HAP-1 (cell line): ENCODE data around the gene CHCHD3.
"Not testable (repeated sequence)": the region's sequence is repeated elsewhere in the genome, so short reads cannot be mapped to it uniquely, and the experiment has no call there.

ENCODE experiments used
- DNase-seq, 2 experiments: peaks; one replicate each; pipeline ENCODE4 v3.0.0-alpha.2; 2016 to 2020; ENCODE audit warnings: low spot score in 2 of 2
- H3K27me3 ChIP-seq: fragments of 250-450 bp; sonication (Bioruptor Pico); 2 replicates; pipeline ENCODE4 v1.5.1; 2020; ENCODE audit warnings: low read depth, mild to moderate bottlenecking, moderate library complexity
- H3K36me3 ChIP-seq: fragments of 250-450 bp; sonication (Bioruptor Pico); replicated peaks from 2 replicates; pipeline ENCODE4 v1.5.1; 2020; ENCODE audit warnings: mild to moderate bottlenecking
- H3K4me1 ChIP-seq: fragments of 250-450 bp; sonication (Bioruptor Pico); 2 replicates; pipeline ENCODE4 v1.5.1; 2020; ENCODE audit warnings: mild to moderate bottlenecking
- H3K4me3 ChIP-seq: fragments of 250-450 bp; sonication (Bioruptor Pico); 2 replicates; pipeline ENCODE4 v1.5.1; 2020; ENCODE audit warnings: mild to moderate bottlenecking, moderate library complexity
- H3K9me3 ChIP-seq: fragments of 250-450 bp; sonication (Bioruptor Pico); 2 replicates; pipeline ENCODE4 v1.5.1; 2020; ENCODE audit warnings: mild to moderate bottlenecking, moderate library complexity
- in situ Hi-C: fragments of 300-500 bp; cut with MboI; formaldehyde crosslinking; loops from 3 replicates; pipeline ENCODE4 v1.14.3; 2020; ENCODE audit warnings: low sequenced_read_pairs, inconsistent platforms, mixed read lengths

The CHCHD3 gene

DNA sequence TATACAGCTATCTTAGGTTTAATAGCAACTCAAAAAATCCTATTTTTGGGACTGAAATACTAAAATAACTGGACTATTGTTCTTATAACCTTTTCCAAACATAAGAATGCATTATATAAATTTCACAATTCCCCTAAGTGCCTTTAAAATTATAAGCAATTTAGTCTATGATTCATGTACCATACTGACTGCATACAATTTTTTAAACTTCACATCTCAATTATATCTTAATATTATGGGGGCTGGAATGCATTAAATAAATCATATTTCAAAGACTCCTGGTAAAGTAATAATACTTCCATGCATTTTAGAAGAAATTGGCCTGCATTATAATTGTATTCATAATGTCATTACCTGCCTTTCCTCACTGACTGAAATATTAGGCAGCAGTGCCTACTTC, 144.6 kb downstream of the CHCHD3 start:
- H3K4me1 ChIP-seq: no peaks in the 10 kb centered on the region
- no peak for DNase-seq
- no peaks in the 10 kb centered on the region for H3K36me3 ChIP-seq
- H3K27me3 ChIP-seq: no peaks in the 10 kb centered on the region
- in situ Hi-C loops: no loop called here
- H3K4me3 ChIP-seq: no peak overlapping the region
- H3K9me3 ChIP-seq: no peaks in the 10 kb centered on the region

DNA sequence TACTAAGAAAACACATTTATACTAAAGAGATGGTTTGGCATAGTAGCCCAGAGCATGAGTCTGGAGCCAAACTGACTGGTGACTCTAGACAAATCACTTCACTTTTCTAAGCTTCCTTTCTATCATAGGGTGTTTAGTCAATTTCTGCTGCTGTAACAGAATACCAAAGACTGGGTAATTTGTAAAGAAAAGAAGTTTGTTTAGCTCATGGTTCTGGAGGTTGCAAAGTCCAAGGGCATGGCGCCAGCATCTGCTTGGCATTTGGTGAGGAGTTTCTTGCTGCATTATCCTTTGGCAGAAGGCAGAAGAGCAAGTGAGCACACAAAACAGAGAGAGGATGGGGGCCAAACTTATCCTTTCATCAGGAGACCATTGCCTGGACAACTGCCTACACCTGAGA, 146.3 kb downstream of the CHCHD3 start:
- Histone ChIP-seq H3K4me3 (no peak overlapping the region), H3K27me3 (no peaks in the 10 kb centered on the region), H3K36me3 (no peaks in the 10 kb centered on the region), H3K4me1 (no peaks in the 10 kb centered on the region), H3K9me3 (no peaks in the 10 kb centered on the region)
- in situ Hi-C loops: no loop called here
- no peak for DNase-seq

GRCh38 chr7:132934017-132934416, 147.9 kb downstream of the CHCHD3 start:
- Histone ChIP-seq H3K9me3 (no peaks in the 10 kb centered on the region), H3K27me3 (no peaks in the 10 kb centered on the region), H3K4me3 (no peak overlapping the region), H3K36me3 (no peaks in the 10 kb centered on the region), H3K4me1 (no peaks in the 10 kb centered on the region)
- in situ Hi-C loops: no loop called here
- no peak for DNase-seq

GRCh38 chr7:132933072-132933458, 148.8 kb downstream of the CHCHD3 start:
- no peak for DNase-seq
- no peak overlapping the region for H3K4me3 ChIP-seq
- in situ Hi-C loops: no loop called here
- no peaks in the 10 kb centered on the region for H3K4me1 ChIP-seq
- H3K27me3 ChIP-seq: no peaks in the 10 kb centered on the region
- H3K9me3 ChIP-seq: no peaks in the 10 kb centered on the region
- no peaks in the 10 kb centered on the region for H3K36me3 ChIP-seq

GRCh38 chr7:132932296-132933071, 149.4 kb downstream of the CHCHD3 start:
- no peak for DNase-seq
- H3K4me1 ChIP-seq: no peaks in the 10 kb centered on the region
- no peaks in the 10 kb centered on the region for H3K27me3 ChIP-seq
- no peaks in the 10 kb centered on the region for H3K36me3 ChIP-seq
- in situ Hi-C loops: no loop called here
- H3K4me3 ChIP-seq: no peak overlapping the region
- no peaks in the 10 kb centered on the region for H3K9me3 ChIP-seq

DNA sequence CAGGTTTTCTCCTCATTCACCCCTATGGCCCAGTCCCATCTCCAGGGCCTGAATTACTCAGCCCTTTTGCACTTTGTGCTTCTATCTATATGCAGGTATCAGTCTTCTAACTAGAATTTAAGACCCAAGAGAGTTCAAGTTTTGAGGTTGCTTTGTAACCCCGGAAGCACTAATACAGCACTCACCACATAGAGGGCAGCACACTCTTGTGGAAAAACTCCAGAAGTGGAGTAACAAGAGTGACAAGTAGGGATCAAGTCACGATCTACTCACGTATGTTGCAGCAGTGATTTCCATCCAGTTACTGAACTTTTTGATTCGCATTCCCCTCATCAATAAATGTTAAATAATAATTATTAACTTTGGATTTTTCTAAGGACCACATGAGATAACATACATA, 151.0 kb downstream of the CHCHD3 start:
- no peak for DNase-seq
- no peaks in the 10 kb centered on the region for H3K27me3 ChIP-seq
- H3K36me3 ChIP-seq: no peaks in the 10 kb centered on the region
- H3K4me1 ChIP-seq: no peaks in the 10 kb centered on the region
- no peaks in the 10 kb centered on the region for H3K9me3 ChIP-seq
- H3K4me3 ChIP-seq: no peak overlapping the region
- in situ Hi-C loops: no loop called here

GRCh38 chr7:132929944-132930343, 151.9 kb downstream of the CHCHD3 start:
- in situ Hi-C loops, H3K9me3 ChIP-seq: not testable (repeated sequence)

GRCh38 chr7:132919771-132920170, 162.1 kb downstream of the CHCHD3 start:
- no peaks in the 10 kb centered on the region for H3K36me3 ChIP-seq
- no peaks in the 10 kb centered on the region for H3K4me1 ChIP-seq
- in situ Hi-C loops: no loop called here
- no peaks in the 10 kb centered on the region for H3K27me3 ChIP-seq
- no peak overlapping the region for H3K4me3 ChIP-seq
- no peak for DNase-seq
- no peaks in the 10 kb centered on the region for H3K9me3 ChIP-seq

More at GRCh38 chr7:132929944-132930343, 151.9 kb downstream of the CHCHD3 start:
- not testable (repeated sequence) for H3K36me3 ChIP-seq, H3K4me1 ChIP-seq, H3K27me3 ChIP-seq, H3K4me3 ChIP-seq, DNase-seq

- Histone ChIP-seq H3K4me1 (no peaks in the 10 kb centered on the region), H3K9me3 (no peaks in the 10 kb centered on the region), H3K4me3 (no peak overlapping the region), H3K27me3 (no peaks in the 10 kb centered on the region), H3K36me3 (no peaks in the 10 kb centered on the region)
- in situ Hi-C loops: no loop called here
- no peak for DNase-seq
These were observed 166.2 kb downstream of the CHCHD3 start for GRCh38 chr7:132915647-132916046.

- Histone ChIP-seq H3K36me3 (no peaks in the 10 kb centered on the region), H3K27me3 (no peaks in the 10 kb centered on the region), H3K4me3 (no peak overlapping the region), H3K9me3 (no peaks in the 10 kb centered on the region), H3K4me1 (no peaks in the 10 kb centered on the region)
- no peak for DNase-seq
- in situ Hi-C loops: no loop called here
These were observed 171.2 kb downstream of the CHCHD3 start for GRCh38 chr7:132910657-132911056.

DNA sequence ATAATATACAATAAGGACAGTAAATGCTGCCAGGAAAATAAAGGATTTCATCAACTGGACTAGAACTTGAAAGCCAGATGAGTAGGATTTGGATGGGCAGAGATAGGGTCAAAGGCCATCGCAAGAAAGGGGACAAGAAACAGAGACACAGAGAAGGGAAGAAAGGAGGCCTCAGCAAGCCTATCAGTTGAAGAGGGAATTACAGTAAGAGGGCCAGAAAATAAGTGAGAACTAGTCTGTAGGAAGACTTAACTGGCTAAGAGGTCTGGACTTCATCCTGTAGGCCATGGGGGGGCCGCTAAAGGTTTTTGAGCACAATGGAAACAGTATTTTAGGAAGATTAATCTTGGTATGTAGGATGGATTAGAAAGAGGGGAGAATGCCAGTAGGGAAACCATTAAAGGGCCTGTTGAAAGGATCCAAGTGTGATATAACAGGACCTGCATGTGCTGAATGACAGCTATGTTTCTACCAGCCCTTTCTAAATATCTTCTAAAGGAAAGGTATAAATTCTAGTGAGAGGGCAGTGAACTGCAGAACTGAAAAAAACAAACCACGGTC, 174.4 kb downstream of the CHCHD3 start:
- H3K9me3 ChIP-seq: no peaks in the 10 kb centered on the region
- no peaks in the 10 kb centered on the region for H3K4me1 ChIP-seq
- no peaks in the 10 kb centered on the region for H3K36me3 ChIP-seq
- no peak overlapping the region for H3K4me3 ChIP-seq
- H3K27me3 ChIP-seq: no peaks in the 10 kb centered on the region
- in situ Hi-C loops: no loop called here
- DNase-seq: no peak

DNA sequence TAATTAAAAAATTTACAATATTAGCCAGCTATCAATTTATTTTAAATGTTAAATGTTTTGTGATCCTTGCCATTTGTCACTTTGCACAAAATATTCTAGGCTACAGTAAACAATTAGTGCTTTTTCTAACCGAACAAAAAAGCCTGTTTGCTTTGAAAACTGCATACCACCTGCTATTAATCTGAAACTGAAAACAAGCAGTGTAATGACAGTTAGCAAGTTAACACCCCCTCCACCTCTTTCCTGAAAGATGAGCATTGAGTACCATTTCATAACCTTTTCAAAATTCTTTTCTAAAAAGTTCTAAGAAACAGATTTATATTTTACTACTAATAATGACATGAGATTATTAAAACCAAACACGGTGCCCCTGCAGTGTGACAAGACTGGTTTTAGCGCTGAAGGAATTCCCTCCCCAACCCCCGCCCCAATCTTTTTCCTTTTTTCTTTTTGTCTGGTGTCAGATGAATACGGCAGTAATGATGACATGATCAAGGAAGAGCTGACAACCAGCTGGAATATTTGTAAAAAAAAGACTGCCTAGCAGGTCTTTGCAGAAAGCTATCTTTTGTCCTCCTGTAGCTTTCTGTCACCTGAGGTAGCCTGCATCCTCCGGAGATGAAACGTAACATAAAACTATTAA, 175.6 kb downstream of the CHCHD3 start:
- H3K36me3 ChIP-seq: no peaks in the 10 kb centered on the region
- DNase-seq: no peak
- in situ Hi-C loops: no loop called here
- no peak overlapping the region for H3K4me3 ChIP-seq
- no peaks in the 10 kb centered on the region for H3K4me1 ChIP-seq
- H3K27me3 ChIP-seq: no peaks in the 10 kb centered on the region
- no peaks in the 10 kb centered on the region for H3K9me3 ChIP-seq

GRCh38 chr7:132905136-132905535, 176.8 kb downstream of the CHCHD3 start:
- H3K4me3 ChIP-seq, H3K36me3 ChIP-seq, H3K4me1 ChIP-seq, DNase-seq, H3K9me3 ChIP-seq, in situ Hi-C loops, H3K27me3 ChIP-seq: not testable (repeated sequence)

GRCh38 chr7:132904209-132904608, 177.7 kb downstream of the CHCHD3 start:
- in situ Hi-C loops: no loop called here
- Histone ChIP-seq H3K4me1 (no peaks in the 10 kb centered on the region), H3K4me3 (no peak overlapping the region), H3K9me3 (no peaks in the 10 kb centered on the region), H3K36me3 (no peaks in the 10 kb centered on the region; the same call in 1 of the 2 replicates), H3K27me3 (no peaks in the 10 kb centered on the region)
- DNase-seq: no peak
